Measurements from ENCODE around the gene LRRC74A. TPM values are rescaled to one million over a fixed set of nuclear protein-coding genes. Genes with fewer than 3 reads are reported as not detected.

The LRRC74A gene
- total RNA-seq, 1 donor from 2014 or later, result not detected

- DNase-seq (ENCODE audit: low spot score), result no peak
Measured at GRCh38 chr14:76867516-76868453, 41.6 kb downstream of the LRRC74A start.

GRCh38 chr14:76868454-76869170, 42.4 kb downstream of the LRRC74A start:
- no peaks in the 10 kb centered on the region for H3K9me3 Mint-ChIP-seq (ENCODE audit: low read depth)
- H3K4me1 Mint-ChIP-seq (ENCODE audit: low read depth), result peaks cover 10% of the 10 kb centered on the region
- H3K4me3 Mint-ChIP-seq (ENCODE audit: unreplicated experiment), result no peak overlapping the region
- DNase-seq (ENCODE audit: low spot score), result no peak
- H3K27ac Mint-ChIP-seq (ENCODE audit: unreplicated experiment), result no peak overlapping the region
- no peaks in the 10 kb centered on the region for H3K36me3 Mint-ChIP-seq (ENCODE audit: low read depth)
- H3K27me3 Mint-ChIP-seq (ENCODE audit: low read depth), result peaks cover 16% of the 10 kb centered on the region
- TF ChIP-seq CTCF (IDR thresholded peaks at IDR 0.05), result no peak

More at GRCh38 chr14:76867516-76868453, 41.6 kb downstream of the LRRC74A start:
- Mint-ChIP-seq H3K4me3 (ENCODE audit: unreplicated experiment) (no peak overlapping the region), H3K4me1 (ENCODE audit: low read depth) (peaks cover 10% of the 10 kb centered on the region), H3K36me3 (ENCODE audit: low read depth) (no peaks in the 10 kb centered on the region), H3K9me3 (ENCODE audit: low read depth) (no peaks in the 10 kb centered on the region), H3K27me3 (ENCODE audit: low read depth) (peaks cover 19% of the 10 kb centered on the region), H3K27ac (ENCODE audit: unreplicated experiment) (no peak overlapping the region)
- no peak for TF ChIP-seq CTCF (IDR thresholded peaks at IDR 0.05)

GRCh38 chr14:76870166-76870565, 44.0 kb downstream of the LRRC74A start:
- H3K4me1 Mint-ChIP-seq (ENCODE audit: low read depth), result no peaks in the 10 kb centered on the region
- no peak overlapping the region for H3K4me3 Mint-ChIP-seq (ENCODE audit: unreplicated experiment)
- DNase-seq (ENCODE audit: low spot score), result no peak
- H3K36me3 Mint-ChIP-seq (ENCODE audit: low read depth), result no peaks in the 10 kb centered on the region
- H3K27me3 Mint-ChIP-seq (ENCODE audit: low read depth), result peaks cover 16% of the 10 kb centered on the region
- no peaks in the 10 kb centered on the region for H3K9me3 Mint-ChIP-seq (ENCODE audit: low read depth)
- TF ChIP-seq CTCF (IDR thresholded peaks at IDR 0.05), result peak; percentile 60
- no peak overlapping the region for H3K27ac Mint-ChIP-seq (ENCODE audit: unreplicated experiment)

GRCh38 chr14:76872796-76873432, 46.7 kb downstream of the LRRC74A start:
- Mint-ChIP-seq H3K4me1 (ENCODE audit: low read depth) (no peaks in the 10 kb centered on the region), H3K4me3 (ENCODE audit: unreplicated experiment) (no peak overlapping the region), H3K36me3 (ENCODE audit: low read depth) (no peaks in the 10 kb centered on the region), H3K27me3 (ENCODE audit: low read depth) (peaks cover 11% of the 10 kb centered on the region), H3K9me3 (ENCODE audit: low read depth) (no peaks in the 10 kb centered on the region), H3K27ac (ENCODE audit: unreplicated experiment) (no peak overlapping the region)
- peak; percentile 92 for TF ChIP-seq CTCF (IDR thresholded peaks at IDR 0.05)
- no peak for DNase-seq (ENCODE audit: low spot score)

GRCh38 chr14:76874734-76875133, 48.5 kb downstream of the LRRC74A start:
- Mint-ChIP-seq H3K27ac (ENCODE audit: unreplicated experiment) (no peak overlapping the region), H3K4me1 (ENCODE audit: low read depth) (no peaks in the 10 kb centered on the region), H3K4me3 (ENCODE audit: unreplicated experiment) (no peak overlapping the region), H3K36me3 (ENCODE audit: low read depth) (no peaks in the 10 kb centered on the region), H3K27me3 (ENCODE audit: low read depth) (peaks cover 11% of the 10 kb centered on the region), H3K9me3 (ENCODE audit: low read depth) (no peaks in the 10 kb centered on the region)
- no peak for TF ChIP-seq CTCF (IDR thresholded peaks at IDR 0.05)
- no peak for DNase-seq (ENCODE audit: low spot score)

All from chondrocyte (in vitro differentiated cells).